Measurements from ENCODE around the gene NEK1. TPM values are rescaled to one million over a fixed set of nuclear protein-coding genes. Genes with fewer than 3 reads are reported as not detected.

Gene NEK1
- total RNA-seq (2014; rRNA removed; shearing (Covaris generic)), result 3.3 and 4.7 TPM in 2 replicates

- Histone ChIP-seq H3K36me3 (replicated peaks; ENCODE audit: control insufficient read depth, insufficient read depth, low read length) (no peaks in the 10 kb centered on the region), H3K27me3 (ENCODE audit: control insufficient read depth, insufficient read depth, low read length) (no peaks in the 10 kb centered on the region), H3K4me3 (ENCODE audit: insufficient read depth, low read depth, low read length) (peak within 1 kb of the TSS; percentile 84)
- DNase-seq, result peak; percentile 91
These were observed at the start of gene NEK1 for GRCh38 chr4:169611991-169612870. Gene NEK1 (minus strand): TSS chr4:169612583. CDS start chr4:169602630, 9,953 bp downstream.

- H3K4me3 ChIP-seq (ENCODE audit: insufficient read depth, low read depth, low read length), result no peak overlapping the region
These were observed 49.4 kb upstream of the NEK1 start for GRCh38 chr4:169661761-169662160.

GRCh38 chr4:169660929-169661328, 48.5 kb upstream of the NEK1 start:
- DNase-seq, result no peak
- Histone ChIP-seq H3K27me3 (ENCODE audit: control insufficient read depth, insufficient read depth, low read length) (no peaks in the 10 kb centered on the region), H3K36me3 (replicated peaks; ENCODE audit: control insufficient read depth, insufficient read depth, low read length) (no peaks in the 10 kb centered on the region), H3K4me3 (ENCODE audit: insufficient read depth, low read depth, low read length) (no peak overlapping the region)

More at GRCh38 chr4:169661761-169662160, 49.4 kb upstream of the NEK1 start:
- DNase-seq, result no peak
- Histone ChIP-seq H3K27me3 (ENCODE audit: control insufficient read depth, insufficient read depth, low read length) (no peaks in the 10 kb centered on the region), H3K36me3 (replicated peaks; ENCODE audit: control insufficient read depth, insufficient read depth, low read length) (no peaks in the 10 kb centered on the region)

- peak; percentile 23 for DNase-seq
- H3K36me3 ChIP-seq (replicated peaks; ENCODE audit: control insufficient read depth, insufficient read depth, low read length), result no peaks in the 10 kb centered on the region
These were observed 47.6 kb upstream of the NEK1 start for GRCh38 chr4:169659716-169660670.

GRCh38 chr4:169658975-169659715, 46.8 kb upstream of the NEK1 start:
- no peaks in the 10 kb centered on the region for H3K27me3 ChIP-seq (ENCODE audit: control insufficient read depth, insufficient read depth, low read length)
- no peak overlapping the region for H3K4me3 ChIP-seq (ENCODE audit: insufficient read depth, low read depth, low read length)
- DNase-seq, result no peak
- H3K36me3 ChIP-seq (replicated peaks; ENCODE audit: control insufficient read depth, insufficient read depth, low read length), result no peaks in the 10 kb centered on the region

More at GRCh38 chr4:169659716-169660670, 47.6 kb upstream of the NEK1 start:
- Histone ChIP-seq H3K27me3 (ENCODE audit: control insufficient read depth, insufficient read depth, low read length) (no peaks in the 10 kb centered on the region), H3K4me3 (ENCODE audit: insufficient read depth, low read depth, low read length) (peak overlapping the region; percentile 19)

GRCh38 chr4:169658196-169658595, 45.8 kb upstream of the NEK1 start:
- no peak overlapping the region for H3K4me3 ChIP-seq (ENCODE audit: insufficient read depth, low read depth, low read length)
- DNase-seq, result no peak

GRCh38 chr4:169657470-169658107, 45.2 kb upstream of the NEK1 start:
- Histone ChIP-seq H3K4me3 (ENCODE audit: insufficient read depth, low read depth, low read length) (no peak overlapping the region), H3K36me3 (replicated peaks; ENCODE audit: control insufficient read depth, insufficient read depth, low read length) (no peaks in the 10 kb centered on the region), H3K27me3 (ENCODE audit: control insufficient read depth, insufficient read depth, low read length) (no peaks in the 10 kb centered on the region)
- DNase-seq, result no peak

More at GRCh38 chr4:169658196-169658595, 45.8 kb upstream of the NEK1 start:
- no peaks in the 10 kb centered on the region for H3K27me3 ChIP-seq (ENCODE audit: control insufficient read depth, insufficient read depth, low read length)
- no peaks in the 10 kb centered on the region for H3K36me3 ChIP-seq (replicated peaks; ENCODE audit: control insufficient read depth, insufficient read depth, low read length)

- DNase-seq, result no peak
These were observed 43.0 kb upstream of the NEK1 start for GRCh38 chr4:169655401-169655800.

GRCh38 chr4:169652535-169652934, 40.2 kb upstream of the NEK1 start:
- Histone ChIP-seq H3K27me3 (ENCODE audit: control insufficient read depth, insufficient read depth, low read length) (no peaks in the 10 kb centered on the region), H3K4me3 (ENCODE audit: insufficient read depth, low read depth, low read length) (no peak overlapping the region)
- DNase-seq, result no peak

More at GRCh38 chr4:169655401-169655800, 43.0 kb upstream of the NEK1 start:
- Histone ChIP-seq H3K27me3 (ENCODE audit: control insufficient read depth, insufficient read depth, low read length) (no peaks in the 10 kb centered on the region), H3K36me3 (replicated peaks; ENCODE audit: control insufficient read depth, insufficient read depth, low read length) (no peaks in the 10 kb centered on the region), H3K4me3 (ENCODE audit: insufficient read depth, low read depth, low read length) (no peak overlapping the region)

GRCh38 chr4:169650227-169650936, 38.0 kb upstream of the NEK1 start:
- no peaks in the 10 kb centered on the region for H3K36me3 ChIP-seq (replicated peaks; ENCODE audit: control insufficient read depth, insufficient read depth, low read length)
- no peak for DNase-seq
- H3K4me3 ChIP-seq (ENCODE audit: insufficient read depth, low read depth, low read length), result no peak overlapping the region
- no peaks in the 10 kb centered on the region for H3K27me3 ChIP-seq (ENCODE audit: control insufficient read depth, insufficient read depth, low read length)

More at GRCh38 chr4:169652535-169652934, 40.2 kb upstream of the NEK1 start:
- H3K36me3 ChIP-seq (replicated peaks; ENCODE audit: control insufficient read depth, insufficient read depth, low read length), result no peaks in the 10 kb centered on the region

GRCh38 chr4:169649545-169650226, 37.3 kb upstream of the NEK1 start:
- no peaks in the 10 kb centered on the region for H3K36me3 ChIP-seq (replicated peaks; ENCODE audit: control insufficient read depth, insufficient read depth, low read length)
- no peaks in the 10 kb centered on the region for H3K27me3 ChIP-seq (ENCODE audit: control insufficient read depth, insufficient read depth, low read length)
- no peak overlapping the region for H3K4me3 ChIP-seq (ENCODE audit: insufficient read depth, low read depth, low read length)
- no peak for DNase-seq

- Histone ChIP-seq H3K36me3 (replicated peaks; ENCODE audit: control insufficient read depth, insufficient read depth, low read length) (no peaks in the 10 kb centered on the region), H3K27me3 (ENCODE audit: control insufficient read depth, insufficient read depth, low read length) (no peaks in the 10 kb centered on the region), H3K4me3 (ENCODE audit: insufficient read depth, low read depth, low read length) (no peak overlapping the region)
- DNase-seq, result no peak
These were observed 33.2 kb upstream of the NEK1 start for GRCh38 chr4:169645627-169646026.

GRCh38 chr4:169644802-169645201, 32.4 kb upstream of the NEK1 start:
- Histone ChIP-seq H3K4me3 (ENCODE audit: insufficient read depth, low read depth, low read length) (no peak overlapping the region), H3K36me3 (replicated peaks; ENCODE audit: control insufficient read depth, insufficient read depth, low read length) (no peaks in the 10 kb centered on the region), H3K27me3 (ENCODE audit: control insufficient read depth, insufficient read depth, low read length) (no peaks in the 10 kb centered on the region)
- no peak for DNase-seq
